SIG-M5 (cell line): ENCODE data around the gene ACTL6B.
"Not testable (repeated sequence)": the region's sequence is repeated elsewhere in the genome, so short reads cannot be mapped to it uniquely, and the experiment has no call there.

Experiments
- DNase-seq: peaks from one replicate; lab custom pipeline; 2025; lab: John Stamatoyannopoulos, UW

The ACTL6B gene

GRCh38 chr7:100655908-100656674 is at the start of gene ACTL6B:
TSS of gene ACTL6B (minus strand) at chr7:100656448. CDS start at chr7:100656354, 94 bp downstream.
- DNase-seq: no peak

DNA sequence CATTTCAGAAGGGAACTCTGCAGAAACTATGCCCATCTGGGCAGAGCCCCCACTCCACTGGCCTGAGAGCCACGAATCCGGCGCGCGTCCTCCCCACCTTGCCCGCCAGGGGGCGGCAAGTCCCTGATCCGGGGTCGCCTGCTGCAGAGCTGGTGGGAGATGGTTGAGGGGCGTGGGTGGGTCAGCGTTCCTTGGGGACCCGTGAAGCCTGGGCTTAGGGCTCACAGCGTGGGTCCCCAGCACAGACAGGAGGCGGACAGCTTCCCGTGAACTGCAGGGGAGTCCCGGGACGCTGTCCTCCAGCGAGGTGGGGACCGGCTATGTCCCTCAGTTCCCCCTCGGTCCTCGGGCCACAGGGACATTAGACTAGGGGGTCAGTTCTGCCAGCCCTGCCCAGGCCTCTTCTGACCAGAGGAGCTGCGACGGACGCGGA is 49.1 kb upstream of the ACTL6B start:
- no peak for DNase-seq

- DNase-seq: not testable (repeated sequence)
Measured at GRCh38 chr7:100701089-100701488, 44.8 kb upstream of the ACTL6B start.

DNA sequence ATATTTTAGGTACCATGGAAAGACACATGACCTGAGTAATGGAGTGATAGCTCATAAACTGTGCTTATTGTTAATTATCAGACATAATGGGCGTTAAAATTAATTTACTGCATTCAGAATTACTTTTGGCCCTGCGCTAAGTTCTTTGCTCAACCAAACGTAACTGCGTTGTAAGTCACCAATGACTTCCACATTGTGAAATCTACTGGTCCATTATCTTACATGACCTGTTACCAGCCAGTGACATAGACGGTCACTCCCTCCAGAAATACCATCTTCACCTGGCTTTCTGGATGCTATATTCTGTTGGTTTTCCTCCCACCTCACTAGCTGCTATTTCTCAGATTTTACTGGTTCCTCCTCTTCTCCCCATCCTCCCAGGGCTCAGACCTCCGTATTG is 42.8 kb upstream of the ACTL6B start:
- DNase-seq: no peak

GRCh38 chr7:100696123-100696521 is 39.9 kb upstream of the ACTL6B start:
- DNase-seq: no peak

- DNase-seq: no peak
Measured at GRCh38 chr7:100694098-100694745, 38.0 kb upstream of the ACTL6B start, which contains the start of gene GIGYF1. TSS of gene GIGYF1 (minus strand) at chr7:100694250. CDS start at chr7:100688238, 6,012 bp downstream.

DNA sequence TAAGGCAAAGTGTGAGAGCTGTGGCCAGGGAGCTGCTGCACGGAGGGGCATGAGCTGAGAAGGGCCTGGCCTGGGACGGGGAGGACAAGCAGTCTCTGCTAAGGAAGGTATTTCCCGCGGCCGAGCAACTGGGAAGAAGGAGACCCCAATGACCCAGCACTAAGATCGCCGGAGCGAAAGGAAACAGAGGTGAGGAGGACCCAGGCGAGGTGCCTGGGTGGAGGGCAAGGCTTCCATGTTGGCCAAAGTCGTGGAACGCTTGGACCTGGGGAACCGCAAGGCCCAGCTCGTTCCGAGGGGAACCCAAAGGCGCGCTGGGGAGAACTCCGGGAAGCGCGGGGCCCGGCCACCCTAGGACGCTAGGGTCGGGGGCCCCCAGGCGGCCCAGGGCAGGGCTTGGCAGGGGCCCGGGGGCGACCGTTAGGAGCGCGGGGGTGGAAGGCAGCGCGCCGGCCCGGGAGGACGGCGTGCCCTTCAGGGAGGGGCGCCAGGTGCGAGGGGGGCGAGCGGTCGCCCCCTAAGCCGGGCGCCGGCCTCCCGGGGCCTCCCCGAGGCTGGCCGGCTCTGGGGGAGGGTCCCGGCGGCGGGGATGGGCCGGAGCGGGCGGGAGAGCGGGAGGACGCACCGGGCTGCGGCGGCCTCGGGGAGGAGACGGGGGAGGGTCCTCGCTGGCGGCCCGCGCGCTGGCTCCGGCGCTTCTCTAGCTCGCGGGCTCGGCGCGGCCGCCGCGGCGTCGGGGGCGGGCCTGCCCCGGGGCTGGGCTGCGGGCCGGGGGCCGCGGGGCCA is 37.3 kb upstream of the ACTL6B start:
- no peak for DNase-seq

- DNase-seq: no peak
Measured at GRCh38 chr7:100692578-100692961, 36.3 kb upstream of the ACTL6B start.

- DNase-seq: no peak
Measured at GRCh38 chr7:100691676-100692577, 35.7 kb upstream of the ACTL6B start.

DNA sequence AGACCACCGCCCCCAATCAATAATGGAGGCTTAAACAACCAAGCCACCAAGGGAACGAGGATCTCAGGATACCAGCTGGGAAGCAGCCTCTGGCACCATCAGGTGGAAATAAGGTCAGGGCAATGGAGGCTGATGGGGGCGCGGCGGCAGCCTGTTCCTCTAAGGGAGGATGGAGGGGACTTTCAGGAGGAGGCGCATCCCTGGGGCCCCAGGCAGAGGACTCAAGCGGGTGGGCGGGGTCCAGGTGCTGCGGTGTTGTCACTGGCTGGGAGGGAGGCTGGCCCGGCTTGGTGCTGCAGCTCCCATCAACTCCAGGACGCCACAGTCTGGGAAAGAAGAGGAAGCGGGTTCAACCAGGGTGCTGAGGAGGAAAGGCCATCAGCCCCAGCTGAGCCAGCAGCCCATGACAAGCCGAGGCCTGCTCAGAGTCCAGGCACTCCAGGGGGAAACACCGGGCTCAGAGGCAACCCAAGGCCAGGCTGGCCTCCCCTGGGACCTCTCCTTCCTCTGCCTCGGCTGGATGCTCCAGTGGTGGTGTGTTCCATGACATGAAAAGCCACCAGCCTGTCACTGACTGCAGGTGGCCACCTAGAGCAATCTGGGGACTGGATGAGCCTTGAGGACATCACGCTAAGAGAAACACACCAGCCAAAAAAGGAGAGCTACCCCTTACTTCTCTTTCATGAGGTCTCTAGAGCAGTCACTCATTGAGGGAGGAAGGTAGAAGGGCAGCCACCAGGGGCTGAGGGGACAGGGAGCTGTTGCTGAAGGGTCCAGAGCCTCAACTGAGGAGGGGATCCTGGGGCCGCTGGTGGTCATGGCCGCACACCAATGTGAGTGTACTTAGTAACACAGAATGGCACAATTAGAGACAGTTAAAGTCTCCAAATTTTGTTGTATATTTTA is 33.2 kb upstream of the ACTL6B start:
- DNase-seq: no peak

DNA sequence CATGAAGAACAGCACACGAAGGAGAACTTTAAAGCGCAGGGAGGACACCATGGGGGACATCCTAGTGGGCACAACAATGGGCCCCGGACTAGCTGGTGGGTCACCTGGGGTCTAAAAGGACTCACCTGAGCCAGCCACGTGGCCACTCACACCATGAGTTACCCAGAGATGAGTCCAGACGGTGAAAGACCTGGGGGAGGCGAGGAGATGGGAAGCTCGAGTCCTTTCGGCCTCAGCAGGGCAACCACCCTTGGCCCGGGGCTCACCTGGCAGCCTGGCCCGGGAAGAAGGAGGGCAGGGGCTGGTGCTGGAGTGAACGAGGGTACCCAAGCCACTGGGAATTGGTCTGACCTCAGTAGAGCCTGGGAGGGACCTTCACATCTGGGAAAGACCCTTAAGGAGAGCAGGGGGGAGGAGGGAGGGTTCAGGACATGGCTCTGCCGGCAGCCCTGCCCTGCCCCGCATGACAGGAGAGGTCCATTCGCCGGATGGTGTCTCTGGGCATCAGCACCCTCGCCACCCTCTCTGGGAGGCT is 32.1 kb upstream of the ACTL6B start:
- DNase-seq: no peak

- no peak for DNase-seq
Measured at GRCh38 chr7:100687751-100688300, 31.6 kb upstream of the ACTL6B start.

DNA sequence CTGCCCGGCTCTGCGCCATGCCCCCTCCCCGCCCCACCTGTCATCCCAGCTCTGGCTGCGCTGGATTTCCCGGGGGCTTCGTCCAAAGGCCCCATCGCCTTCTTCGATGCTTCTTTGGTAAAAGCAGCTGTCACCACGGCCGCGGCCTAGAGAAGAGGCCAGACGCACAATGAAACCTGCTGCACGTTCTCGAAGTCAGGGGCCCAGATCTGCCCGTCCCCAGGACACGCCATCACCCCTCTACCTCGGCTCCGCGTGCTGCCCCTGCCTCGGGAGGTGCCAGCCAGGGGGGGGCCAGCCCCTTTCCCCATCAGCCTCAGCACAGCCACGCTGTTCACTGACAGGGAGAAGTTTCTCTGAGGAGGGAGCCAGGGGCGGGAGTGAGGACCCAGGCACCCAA is 31.0 kb upstream of the ACTL6B start:
- DNase-seq: no peak

DNA sequence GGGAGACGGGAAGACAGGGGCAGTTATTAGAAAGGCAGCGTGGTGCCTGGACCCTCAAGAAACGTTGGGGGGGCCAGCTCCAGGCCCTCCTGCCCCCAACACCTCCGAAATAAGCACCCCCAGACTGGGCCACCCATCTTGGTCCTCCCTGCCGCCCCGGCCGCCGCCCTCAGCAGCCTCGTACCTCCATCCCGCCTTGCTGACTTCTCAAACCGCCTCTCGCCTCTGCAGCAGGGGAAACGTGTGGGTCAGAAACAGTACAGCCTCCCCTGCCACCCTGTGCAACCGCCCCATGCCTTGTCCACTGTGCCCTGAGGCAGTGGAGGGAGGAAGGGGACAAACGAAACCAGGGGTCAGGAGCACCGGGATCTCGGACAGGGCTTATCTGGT is 30.6 kb upstream of the ACTL6B start:
- no peak for DNase-seq

GRCh38 chr7:100686201-100686821 is 30.1 kb upstream of the ACTL6B start:
- DNase-seq: no peak

- no peak for DNase-seq
Measured at GRCh38 chr7:100685631-100686145, 29.4 kb upstream of the ACTL6B start.

DNA sequence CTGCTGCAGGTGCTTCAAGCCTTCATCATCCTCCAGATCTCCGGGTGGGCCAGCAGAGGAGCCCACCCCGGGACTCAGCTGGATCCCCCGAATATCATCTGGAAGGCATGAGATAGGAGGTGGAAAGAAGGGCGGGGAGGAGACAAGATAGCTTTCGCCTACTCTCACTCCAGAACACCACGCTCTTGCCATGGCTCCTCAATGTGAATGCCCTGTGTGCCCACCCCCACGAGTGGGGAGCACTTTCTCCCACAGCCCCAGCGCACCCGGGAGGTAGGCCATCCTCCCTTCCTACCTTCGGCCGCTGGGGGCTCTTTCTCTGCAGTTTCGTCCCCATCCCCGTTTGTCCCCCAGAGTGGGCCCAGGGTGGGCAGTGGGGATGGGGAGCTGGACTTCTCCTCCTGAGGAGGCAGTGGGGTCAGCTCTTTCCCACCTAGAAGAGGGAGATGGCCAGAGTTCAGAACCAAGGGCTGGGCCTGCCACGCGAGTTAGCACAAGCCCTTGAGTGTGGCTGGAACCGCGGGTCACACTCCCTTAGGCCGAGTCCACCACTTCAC is 28.9 kb upstream of the ACTL6B start:
- no peak for DNase-seq

GRCh38 chr7:100684534-100685042 is 28.3 kb upstream of the ACTL6B start:
- no peak for DNase-seq
